GM19455 (cell line): ENCODE measurements around the gene ALOX12.

Experiments used
- ATAC-seq: cut with Tn5 transposase; IDR thresholded peaks from one replicate; pipeline ENCODE4 v1.9.1; 2021; ENCODE audit not compliant: unreplicated experiment

Gene ALOX12

GRCh38 chr17:7001318-7001961 lies 5.6 kb downstream of the ALOX12 start:
- no peak for ATAC-seq

GRCh38 chr17:7002288-7003047 lies 6.6 kb downstream of the ALOX12 start:
- ATAC-seq: no peak

- no peak for ATAC-seq
Measured at GRCh38 chr17:7003745-7004144, 7.9 kb downstream of the ALOX12 start.

GRCh38 chr17:7004398-7005253 lies 8.8 kb downstream of the ALOX12 start:
- ATAC-seq: no peak

- no peak for ATAC-seq
Measured at GRCh38 chr17:7005716-7006115, 9.9 kb downstream of the ALOX12 start.

GRCh38 chr17:7007143-7007542 lies 11.3 kb downstream of the ALOX12 start:
- ATAC-seq: no peak

- no peak for ATAC-seq
Measured at GRCh38 chr17:7010523-7010922, 14.7 kb downstream of the ALOX12 start.

GRCh38 chr17:7011415-7011814 lies 15.6 kb downstream of the ALOX12 start:
- no peak for ATAC-seq

- ATAC-seq: no peak
Measured at GRCh38 chr17:7011942-7012254, 16.0 kb downstream of the ALOX12 start.

GRCh38 chr17:7014261-7014994 lies 18.6 kb downstream of the ALOX12 start:
- ATAC-seq: peak; percentile 80

GRCh38 chr17:7014995-7015958 lies 19.4 kb downstream of the ALOX12 start:
- peak; percentile 22 for ATAC-seq

GRCh38 chr17:7016418-7016817 lies 20.6 kb downstream of the ALOX12 start:
- ATAC-seq: no peak

- no peak for ATAC-seq
Measured at GRCh38 chr17:7016886-7017826, 21.3 kb downstream of the ALOX12 start.

- ATAC-seq: no peak
Measured at GRCh38 chr17:7017827-7018200, 22.0 kb downstream of the ALOX12 start.

- no peak for ATAC-seq
Measured at GRCh38 chr17:7018331-7018964, 22.6 kb downstream of the ALOX12 start.

GRCh38 chr17:7019367-7019766 lies 23.5 kb downstream of the ALOX12 start:
- no peak for ATAC-seq

- ATAC-seq: no peak
Measured at GRCh38 chr17:7019839-7020519, 24.1 kb downstream of the ALOX12 start.
